ENCODE measurements around the gene PDCD7.
A peak's percentile ranks its signal among the peaks of the same experiment; 100 is the strongest.
"Not testable (repeated sequence)": the region's sequence is repeated elsewhere in the genome, so short reads cannot be mapped to it uniquely, and the experiment has no call there.

Gene PDCD7

GRCh38 chr15:65075607-65076395 is 57.8 kb downstream of the PDCD7 start:
- not testable (repeated sequence) for H3K4me1 ChIP-seq (ENCODE audit: control insufficient read depth, insufficient read depth, low read length); H3K9me3 ChIP-seq (ENCODE audit: control insufficient read depth, low read length); H3K4me3 ChIP-seq (ENCODE audit: low read length); H3K36me3 ChIP-seq (ENCODE audit: control insufficient read depth, insufficient read depth, low read length); H3K9ac ChIP-seq (ENCODE audit: low read length)
- H3K27me3 ChIP-seq (ENCODE audit: control insufficient read depth, insufficient read depth, low read length): peaks cover 20% of the 10 kb centered on the region

- H3K9me3 ChIP-seq (ENCODE audit: control insufficient read depth, low read length); H3K36me3 ChIP-seq (ENCODE audit: control insufficient read depth, insufficient read depth, low read length); H3K4me3 ChIP-seq (ENCODE audit: low read length); H3K9ac ChIP-seq (ENCODE audit: low read length): not testable (repeated sequence)
- peaks cover 20% of the 10 kb centered on the region for H3K27me3 ChIP-seq (ENCODE audit: control insufficient read depth, insufficient read depth, low read length)
- peaks cover 10% of the 10 kb centered on the region for H3K4me1 ChIP-seq (ENCODE audit: control insufficient read depth, insufficient read depth, low read length)
Measured at GRCh38 chr15:65074946-65075345, 58.7 kb downstream of the PDCD7 start.

- no peak overlapping the region for H3K4me3 ChIP-seq (ENCODE audit: low read length)
- H3K4me1 ChIP-seq (ENCODE audit: control insufficient read depth, insufficient read depth, low read length): peaks cover 14% of the 10 kb centered on the region
- peaks cover 22% of the 10 kb centered on the region for H3K27me3 ChIP-seq (ENCODE audit: control insufficient read depth, insufficient read depth, low read length)
Measured at GRCh38 chr15:65072617-65073016, 61.0 kb downstream of the PDCD7 start.

GRCh38 chr15:65072027-65072426 is 61.6 kb downstream of the PDCD7 start:
- H3K36me3 ChIP-seq (ENCODE audit: control insufficient read depth, insufficient read depth, low read length): no peaks in the 10 kb centered on the region
- peaks cover 22% of the 10 kb centered on the region for H3K27me3 ChIP-seq (ENCODE audit: control insufficient read depth, insufficient read depth, low read length)
- H3K9ac ChIP-seq (ENCODE audit: low read length): no peak overlapping the region
- H3K9me3 ChIP-seq (ENCODE audit: control insufficient read depth, low read length): no peaks in the 10 kb centered on the region
- peaks cover 13% of the 10 kb centered on the region for H3K4me1 ChIP-seq (ENCODE audit: control insufficient read depth, insufficient read depth, low read length)
- no peak overlapping the region for H3K4me3 ChIP-seq (ENCODE audit: low read length)

More at GRCh38 chr15:65072617-65073016, 61.0 kb downstream of the PDCD7 start:
- Histone ChIP-seq H3K9me3 (ENCODE audit: control insufficient read depth, low read length) (no peaks in the 10 kb centered on the region), H3K36me3 (ENCODE audit: control insufficient read depth, insufficient read depth, low read length) (no peaks in the 10 kb centered on the region), H3K9ac (ENCODE audit: low read length) (no peak overlapping the region)

GRCh38 chr15:65071381-65071811 is 62.2 kb downstream of the PDCD7 start:
- Histone ChIP-seq H3K27me3 (ENCODE audit: control insufficient read depth, insufficient read depth, low read length) (peaks cover 22% of the 10 kb centered on the region), H3K9ac (ENCODE audit: low read length) (no peak overlapping the region), H3K9me3 (ENCODE audit: control insufficient read depth, low read length) (no peaks in the 10 kb centered on the region), H3K36me3 (ENCODE audit: control insufficient read depth, insufficient read depth, low read length) (no peaks in the 10 kb centered on the region), H3K4me1 (ENCODE audit: control insufficient read depth, insufficient read depth, low read length) (peaks cover 13% of the 10 kb centered on the region), H3K4me3 (ENCODE audit: low read length) (no peak overlapping the region)

GRCh38 chr15:65069779-65070546 is 63.6 kb downstream of the PDCD7 start:
- no peaks in the 10 kb centered on the region for H3K9me3 ChIP-seq (ENCODE audit: control insufficient read depth, low read length)
- no peak overlapping the region for H3K9ac ChIP-seq (ENCODE audit: low read length)
- no peaks in the 10 kb centered on the region for H3K36me3 ChIP-seq (ENCODE audit: control insufficient read depth, insufficient read depth, low read length)
- H3K4me1 ChIP-seq (ENCODE audit: control insufficient read depth, insufficient read depth, low read length): peaks cover 13% of the 10 kb centered on the region
- peaks cover 24% of the 10 kb centered on the region for H3K27me3 ChIP-seq (ENCODE audit: control insufficient read depth, insufficient read depth, low read length)
- no peak overlapping the region for H3K4me3 ChIP-seq (ENCODE audit: low read length)

- H3K36me3 ChIP-seq (ENCODE audit: control insufficient read depth, insufficient read depth, low read length): no peaks in the 10 kb centered on the region
- H3K4me1 ChIP-seq (ENCODE audit: control insufficient read depth, insufficient read depth, low read length): peaks cover 13% of the 10 kb centered on the region
- no peaks in the 10 kb centered on the region for H3K9me3 ChIP-seq (ENCODE audit: control insufficient read depth, low read length)
- peaks cover 24% of the 10 kb centered on the region for H3K27me3 ChIP-seq (ENCODE audit: control insufficient read depth, insufficient read depth, low read length)
- no peak overlapping the region for H3K4me3 ChIP-seq (ENCODE audit: low read length)
- no peak overlapping the region for H3K9ac ChIP-seq (ENCODE audit: low read length)
Measured at GRCh38 chr15:65069179-65069578, 64.4 kb downstream of the PDCD7 start.

- no peaks in the 10 kb centered on the region for H3K36me3 ChIP-seq (ENCODE audit: control insufficient read depth, insufficient read depth, low read length)
- H3K27me3 ChIP-seq (ENCODE audit: control insufficient read depth, insufficient read depth, low read length): peaks cover 24% of the 10 kb centered on the region
- peaks cover 13% of the 10 kb centered on the region for H3K4me1 ChIP-seq (ENCODE audit: control insufficient read depth, insufficient read depth, low read length)
- H3K9me3 ChIP-seq (ENCODE audit: control insufficient read depth, low read length): no peaks in the 10 kb centered on the region
- H3K4me3 ChIP-seq (ENCODE audit: low read length): no peak overlapping the region
- H3K9ac ChIP-seq (ENCODE audit: low read length): no peak overlapping the region
Measured at GRCh38 chr15:65068403-65068788, 65.2 kb downstream of the PDCD7 start.

- Histone ChIP-seq H3K9me3 (ENCODE audit: control insufficient read depth, low read length) (no peaks in the 10 kb centered on the region), H3K9ac (ENCODE audit: low read length) (peak within 1 kb of the TSS; percentile 49), H3K4me3 (ENCODE audit: low read length) (no peak within 1 kb of the TSS), H3K36me3 (ENCODE audit: control insufficient read depth, insufficient read depth, low read length) (no peaks in the 10 kb centered on the region), H3K4me1 (ENCODE audit: control insufficient read depth, insufficient read depth, low read length) (peaks cover 13% of the 10 kb centered on the region), H3K27me3 (ENCODE audit: control insufficient read depth, insufficient read depth, low read length) (peaks cover 24% of the 10 kb centered on the region)
Measured at GRCh38 chr15:65067645-65068402, 65.8 kb downstream of the PDCD7 start, which contains the start of gene RASL12. Gene RASL12 (minus strand): TSS chr15:65067991. CDS start chr15:65067835, 156 bp downstream.

All from mucosa of stomach (tissue), 1 donor.